ENCODE data around the gene TMEM72. TPM values are rescaled to one million over a fixed set of nuclear protein-coding genes. Genes with fewer than 3 reads are reported as not detected.

The TMEM72 gene
- total RNA-seq, 1 donor from 2014 or later: not detected

DNA sequence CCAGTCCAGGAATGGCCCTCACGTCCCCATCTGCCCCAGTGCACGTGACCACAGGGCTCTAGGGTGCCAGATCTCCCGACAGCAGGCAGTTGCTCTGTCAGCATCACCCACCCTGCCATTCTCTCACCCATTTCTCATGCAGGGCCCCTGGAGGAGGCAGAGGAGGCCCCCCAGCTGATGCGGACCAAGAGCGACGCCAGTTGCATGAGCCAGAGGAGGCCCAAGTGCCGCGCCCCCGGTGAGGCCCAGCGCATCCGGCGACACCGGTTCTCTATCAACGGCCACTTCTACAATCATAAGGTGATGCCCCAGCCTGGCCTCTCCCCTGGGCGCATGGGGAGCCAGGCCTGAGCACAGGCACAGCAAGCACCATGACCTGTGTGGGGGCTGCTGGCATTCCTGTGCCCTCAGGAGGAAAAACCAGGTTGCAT lies 73.5 kb downstream of the TMEM72 start:
- no peak for DNase-seq (ENCODE audit: low read depth)
- no peak overlapping the region for H3K4me3 ChIP-seq (ENCODE audit: low read depth, low read length)
- TF ChIP-seq, protein P1, sequence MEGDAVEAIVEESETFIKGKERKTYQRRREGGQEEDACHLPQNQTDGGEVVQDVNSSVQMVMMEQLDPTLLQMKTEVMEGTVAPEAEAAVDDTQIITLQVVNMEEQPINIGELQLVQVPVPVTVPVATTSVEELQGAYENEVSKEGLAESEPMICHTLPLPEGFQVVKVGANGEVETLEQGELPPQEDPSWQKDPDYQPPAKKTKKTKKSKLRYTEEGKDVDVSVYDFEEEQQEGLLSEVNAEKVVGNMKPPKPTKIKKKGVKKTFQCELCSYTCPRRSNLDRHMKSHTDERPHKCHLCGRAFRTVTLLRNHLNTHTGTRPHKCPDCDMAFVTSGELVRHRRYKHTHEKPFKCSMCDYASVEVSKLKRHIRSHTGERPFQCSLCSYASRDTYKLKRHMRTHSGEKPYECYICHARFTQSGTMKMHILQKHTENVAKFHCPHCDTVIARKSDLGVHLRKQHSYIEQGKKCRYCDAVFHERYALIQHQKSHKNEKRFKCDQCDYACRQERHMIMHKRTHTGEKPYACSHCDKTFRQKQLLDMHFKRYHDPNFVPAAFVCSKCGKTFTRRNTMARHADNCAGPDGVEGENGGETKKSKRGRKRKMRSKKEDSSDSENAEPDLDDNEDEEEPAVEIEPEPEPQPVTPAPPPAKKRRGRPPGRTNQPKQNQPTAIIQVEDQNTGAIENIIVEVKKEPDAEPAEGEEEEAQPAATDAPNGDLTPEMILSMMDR (conservative IDR thresholded peaks at IDR 0.05; ENCODE audit: low read depth, low read length): no peak

DNA sequence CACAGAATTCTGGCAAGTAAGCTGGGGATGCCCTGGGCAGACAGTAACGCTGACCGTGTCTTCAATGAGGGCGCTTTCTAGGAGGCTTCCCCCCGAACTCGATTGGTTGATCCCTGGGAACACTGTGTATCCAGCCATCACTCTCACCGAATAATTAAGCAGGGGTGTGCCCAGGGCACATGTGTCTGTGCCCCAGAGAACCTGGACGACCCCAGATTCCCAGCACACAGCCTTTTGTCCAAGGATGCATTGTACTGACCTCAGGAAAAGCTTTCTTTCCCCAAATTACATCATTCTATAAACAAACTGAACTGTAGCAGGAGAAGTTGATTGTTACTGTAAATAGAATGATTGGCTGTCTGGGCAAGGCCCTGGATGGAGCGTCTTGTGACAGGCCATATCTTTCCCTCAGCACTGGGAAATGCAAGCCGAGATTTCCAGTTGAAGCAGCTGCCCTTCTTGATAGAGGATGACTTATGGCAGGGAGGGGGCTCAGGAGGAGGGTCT lies 74.1 kb downstream of the TMEM72 start:
- H3K4me3 ChIP-seq (ENCODE audit: low read depth, low read length): no peak overlapping the region
- no peak for DNase-seq (ENCODE audit: low read depth)
- TF ChIP-seq, protein P1 (conservative IDR thresholded peaks at IDR 0.05; ENCODE audit: low read depth, low read length): no peak

DNA sequence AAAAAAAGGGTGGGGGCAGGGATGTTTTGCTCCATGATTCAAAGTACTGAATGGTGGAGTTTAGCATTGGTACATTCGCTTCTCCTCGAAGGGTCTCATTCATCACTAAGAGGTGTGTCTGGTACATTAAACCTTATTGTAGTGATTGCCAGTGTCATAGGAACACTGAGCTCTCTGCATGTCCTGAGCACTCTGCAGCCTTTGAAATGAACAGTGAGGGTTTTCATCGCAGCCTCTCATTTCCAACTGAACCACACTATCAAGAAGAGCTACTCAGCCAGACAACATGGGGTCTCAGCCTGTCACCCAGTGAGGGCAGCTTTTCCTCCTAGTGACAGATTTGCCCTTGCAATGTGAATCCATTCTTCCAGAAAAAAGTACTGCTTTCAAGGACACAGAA lies 75.0 kb downstream of the TMEM72 start:
- DNase-seq (ENCODE audit: low read depth): no peak
- TF ChIP-seq, protein P1 (conservative IDR thresholded peaks at IDR 0.05; ENCODE audit: low read depth, low read length): no peak
- H3K4me3 ChIP-seq (ENCODE audit: low read depth, low read length): no peak overlapping the region

Other genes starting within 250 kb of the TMEM72 start
- gene RASSF4, start 48.5 kb downstream of the TMEM72 start, total RNA-seq: 14.5 and 23.1 TPM in 2 replicates
- 7.4 and 20.1 TPM in 2 replicates for gene DEPP1, start 67.5 kb downstream of the TMEM72 start, total RNA-seq
- gene ZNF22, start 89.6 kb downstream of the TMEM72 start, total RNA-seq: 17.8 and 24.6 TPM in 2 replicates